ENCODE measurements around the gene ANKRD9.
"Not testable (repeated sequence)": the region's sequence is repeated elsewhere in the genome, so short reads cannot be mapped to it uniquely, and the experiment has no call there.

Gene ANKRD9

DNA sequence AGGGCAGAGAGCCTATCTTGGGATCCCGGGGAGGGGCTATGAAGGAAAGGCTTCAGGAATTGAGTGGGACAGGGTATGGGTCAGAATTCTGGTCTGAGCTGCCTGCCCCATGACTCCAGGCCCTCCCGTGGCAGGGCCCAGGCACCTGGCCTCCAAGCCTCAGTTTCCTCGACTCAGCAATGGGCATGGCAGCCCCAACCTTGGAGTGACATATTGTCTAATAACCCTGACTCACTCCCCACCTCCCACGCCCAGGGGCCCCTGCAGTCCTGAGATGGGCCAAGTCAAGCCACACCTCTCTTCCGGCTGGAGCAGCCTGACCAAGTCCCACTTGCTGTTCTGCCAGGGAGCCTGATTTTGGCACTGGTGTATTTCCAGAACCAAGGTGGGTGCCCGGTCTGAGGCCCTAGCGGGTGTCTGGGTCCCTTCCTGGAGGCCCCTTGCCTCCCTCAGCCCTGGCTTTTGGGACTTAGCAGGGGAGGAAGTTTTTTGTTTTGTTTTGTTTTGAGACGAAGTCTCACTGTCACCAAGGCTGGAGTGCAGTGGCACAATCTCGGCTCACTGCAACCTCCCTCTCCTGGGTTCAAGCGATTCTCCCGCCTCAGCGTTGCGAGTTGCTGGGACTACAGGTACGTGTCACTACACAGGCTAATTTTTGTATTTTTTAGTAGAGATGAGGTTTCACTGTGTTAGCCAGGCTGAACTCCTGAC is 42.6 kb upstream of the ANKRD9 start:
- no peak overlapping the region for H3K4me3 ChIP-seq (ENCODE audit: low read depth, low read length)
- TF ChIP-seq, protein P1, sequence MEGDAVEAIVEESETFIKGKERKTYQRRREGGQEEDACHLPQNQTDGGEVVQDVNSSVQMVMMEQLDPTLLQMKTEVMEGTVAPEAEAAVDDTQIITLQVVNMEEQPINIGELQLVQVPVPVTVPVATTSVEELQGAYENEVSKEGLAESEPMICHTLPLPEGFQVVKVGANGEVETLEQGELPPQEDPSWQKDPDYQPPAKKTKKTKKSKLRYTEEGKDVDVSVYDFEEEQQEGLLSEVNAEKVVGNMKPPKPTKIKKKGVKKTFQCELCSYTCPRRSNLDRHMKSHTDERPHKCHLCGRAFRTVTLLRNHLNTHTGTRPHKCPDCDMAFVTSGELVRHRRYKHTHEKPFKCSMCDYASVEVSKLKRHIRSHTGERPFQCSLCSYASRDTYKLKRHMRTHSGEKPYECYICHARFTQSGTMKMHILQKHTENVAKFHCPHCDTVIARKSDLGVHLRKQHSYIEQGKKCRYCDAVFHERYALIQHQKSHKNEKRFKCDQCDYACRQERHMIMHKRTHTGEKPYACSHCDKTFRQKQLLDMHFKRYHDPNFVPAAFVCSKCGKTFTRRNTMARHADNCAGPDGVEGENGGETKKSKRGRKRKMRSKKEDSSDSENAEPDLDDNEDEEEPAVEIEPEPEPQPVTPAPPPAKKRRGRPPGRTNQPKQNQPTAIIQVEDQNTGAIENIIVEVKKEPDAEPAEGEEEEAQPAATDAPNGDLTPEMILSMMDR (conservative IDR thresholded peaks at IDR 0.05; ENCODE audit: low read depth, low read length) = no peak
- no peak for DNase-seq (ENCODE audit: low read depth)

GRCh38 chr14:102550927-102551401 is 41.4 kb upstream of the ANKRD9 start:
- DNase-seq (ENCODE audit: low read depth); H3K4me3 ChIP-seq (ENCODE audit: low read depth, low read length): not testable (repeated sequence)

DNA sequence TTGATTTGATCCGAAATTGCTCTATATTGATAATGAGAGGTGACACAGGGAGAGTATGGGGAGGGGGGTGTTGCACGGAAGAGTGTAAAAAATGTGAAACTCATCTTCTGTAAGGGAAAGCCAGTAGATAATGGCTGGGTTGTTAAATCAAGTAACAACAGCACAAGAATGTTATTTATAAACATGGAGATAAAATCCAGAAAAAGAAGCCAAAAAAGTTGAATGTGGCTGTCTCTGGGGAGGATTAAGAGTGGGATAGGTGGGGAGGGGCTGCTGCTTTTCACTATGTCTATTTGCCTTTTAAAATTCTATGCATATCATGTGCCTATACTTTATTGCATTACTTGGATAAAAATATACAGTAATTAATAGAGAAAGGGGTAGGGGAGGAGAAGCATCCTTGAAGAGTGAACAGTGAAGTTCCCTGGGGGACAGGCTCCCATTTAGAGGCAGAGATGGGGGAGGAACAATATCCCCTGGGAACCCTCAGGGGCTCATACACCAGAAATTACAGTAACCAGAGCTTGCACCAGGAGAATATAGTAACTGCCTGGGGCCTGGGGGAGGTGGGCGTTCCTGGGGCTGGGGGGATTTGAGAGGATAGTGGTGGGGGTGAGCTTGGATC is 39.2 kb upstream of the ANKRD9 start:
- DNase-seq (ENCODE audit: low read depth) = no peak
- H3K4me3 ChIP-seq (ENCODE audit: low read depth, low read length) = no peak overlapping the region
- TF ChIP-seq, protein P1 (conservative IDR thresholded peaks at IDR 0.05; ENCODE audit: low read depth, low read length) = no peak

- peak; percentile 76 for DNase-seq (ENCODE audit: low read depth)
- TF ChIP-seq, protein P1 (conservative IDR thresholded peaks at IDR 0.05; ENCODE audit: low read depth, low read length) = peak; percentile 26
- no peak overlapping the region for H3K4me3 ChIP-seq (ENCODE audit: low read depth, low read length)
Measured at GRCh38 chr14:102545461-102546265, 36.1 kb upstream of the ANKRD9 start.

DNA sequence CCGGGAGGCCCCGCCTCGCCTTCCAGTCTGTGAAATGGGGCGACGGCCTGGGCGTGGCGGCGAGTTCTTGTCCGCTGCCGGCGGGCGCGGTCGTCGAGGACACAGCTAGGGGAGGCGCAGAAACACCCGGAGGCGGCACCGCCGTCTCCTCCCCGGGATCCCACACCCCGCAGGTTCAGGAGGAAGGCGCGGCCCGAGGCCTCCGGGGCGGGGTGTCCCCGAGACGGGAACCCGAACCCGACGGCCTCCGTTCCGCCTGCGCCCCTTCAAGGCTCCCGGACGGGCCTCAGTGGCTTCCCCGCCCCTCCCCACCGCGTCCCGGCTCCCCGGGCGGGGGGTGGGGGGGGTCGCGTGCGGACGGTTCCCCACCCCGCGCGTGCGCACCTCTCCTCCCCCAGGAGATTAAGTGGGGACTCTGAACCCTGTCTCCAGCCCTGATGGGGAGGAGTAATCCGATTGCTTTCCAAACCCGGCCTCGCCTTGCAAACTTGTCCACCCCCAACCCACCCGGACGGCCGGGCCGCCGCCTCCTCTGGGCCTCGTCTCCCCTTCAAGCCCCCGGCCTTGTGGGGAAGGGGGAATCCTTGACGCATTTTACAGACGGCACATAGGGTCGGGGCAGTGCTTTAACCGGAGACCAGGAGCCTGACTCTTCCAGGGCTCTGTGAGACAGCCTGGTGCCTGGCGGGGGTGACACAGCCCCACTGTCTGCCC is 35.3 kb upstream of the ANKRD9 start:
- H3K4me3 ChIP-seq (ENCODE audit: low read depth, low read length) = no peak overlapping the region
- no peak for DNase-seq (ENCODE audit: low read depth)
- TF ChIP-seq, protein P1 (conservative IDR thresholded peaks at IDR 0.05; ENCODE audit: low read depth, low read length) = no peak

DNA sequence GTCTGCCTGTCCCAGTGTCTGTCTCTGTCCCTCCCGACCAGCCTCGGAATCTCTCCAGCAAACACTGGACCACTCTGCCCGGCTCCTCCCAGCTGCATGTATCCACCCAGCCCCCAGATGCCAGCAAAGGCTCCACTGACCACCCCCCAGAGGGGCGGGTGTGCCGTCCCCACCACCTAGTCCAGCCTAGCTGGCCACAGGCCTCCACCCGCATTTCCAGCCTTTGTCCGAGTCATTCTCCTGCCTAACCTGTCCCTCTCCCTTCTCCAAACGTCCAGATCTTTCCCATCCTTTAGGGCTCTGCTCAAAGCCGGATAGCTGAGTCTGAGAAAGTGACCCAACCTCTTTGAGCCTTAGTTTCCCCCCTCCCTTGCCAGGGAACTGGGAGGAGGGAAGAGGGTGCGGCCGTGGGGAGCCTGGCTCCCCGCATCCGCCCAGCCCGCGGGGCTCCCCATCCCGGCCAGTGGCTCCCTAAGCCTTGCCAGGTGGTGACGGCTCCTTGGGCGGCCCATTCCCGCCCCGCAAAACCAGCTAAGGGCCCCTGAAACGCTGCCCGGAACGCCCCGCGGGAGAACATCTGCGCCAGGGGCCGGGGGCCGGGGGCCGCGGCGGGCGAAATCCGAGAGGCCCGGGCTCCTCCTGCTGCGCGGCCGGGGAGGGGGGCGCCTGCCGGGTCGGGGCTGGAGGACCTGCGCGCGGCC is 34.6 kb upstream of the ANKRD9 start:
- no peak for DNase-seq (ENCODE audit: low read depth)
- TF ChIP-seq, protein P1 (conservative IDR thresholded peaks at IDR 0.05; ENCODE audit: low read depth, low read length) = no peak
- no peak overlapping the region for H3K4me3 ChIP-seq (ENCODE audit: low read depth, low read length)

Measured in choroid plexus epithelial cell (primary cell).